CD4-positive, alpha-beta T cell treated with Interferon gamma for 1 hour (primary cell): ENCODE measurements around the gene JTB.

Source experiments
- DNase-seq: peaks from one replicate; pipeline ENCODE4 v3.0.0-alpha.2; 2020

Gene JTB

DNA sequence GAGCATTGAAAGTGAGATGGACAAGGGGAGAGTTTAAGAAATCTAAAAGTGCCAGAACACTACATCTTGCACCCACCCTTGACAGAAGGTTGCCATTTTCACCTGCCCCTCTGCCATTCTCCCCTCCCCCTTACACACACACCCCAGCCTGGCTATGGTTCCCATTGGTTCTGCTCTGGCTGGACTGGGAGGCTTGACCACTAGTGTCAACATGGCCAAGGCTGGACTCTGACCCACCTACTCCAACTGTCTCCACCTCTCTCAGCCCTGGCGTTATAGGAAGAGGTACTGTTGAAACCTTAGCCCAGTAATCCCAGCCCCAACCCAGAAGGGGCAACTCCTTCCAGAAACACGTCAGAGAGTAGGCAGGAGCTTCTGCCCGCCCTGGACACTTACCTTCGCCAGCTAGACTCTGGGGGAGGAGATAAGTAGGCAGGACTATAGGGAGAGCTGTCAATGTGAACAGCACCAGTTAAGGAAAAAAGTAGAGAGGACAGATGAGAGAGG lies 23.6 kb downstream of the JTB start:
- no peak for DNase-seq

DNA sequence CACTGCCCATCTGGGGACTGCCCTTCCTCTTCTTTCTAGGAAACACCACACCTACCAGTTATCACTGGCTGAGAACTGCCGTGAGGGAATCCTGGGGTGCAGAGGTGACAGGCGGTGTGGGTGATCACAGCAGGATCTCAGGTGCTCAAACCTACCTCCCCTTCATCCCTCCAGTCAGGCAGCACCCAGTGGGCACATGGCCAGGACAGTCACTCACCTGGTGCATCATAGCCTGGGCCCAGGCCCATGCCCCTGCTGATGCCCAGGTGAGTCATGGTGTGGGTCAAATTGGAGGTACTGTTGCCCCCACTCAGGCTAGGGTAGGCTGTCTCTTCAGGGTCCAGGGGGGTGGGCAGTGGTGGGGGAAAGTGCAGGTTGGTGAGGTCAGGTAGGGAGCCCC lies 25.7 kb downstream of the JTB start:
- DNase-seq: no peak

DNA sequence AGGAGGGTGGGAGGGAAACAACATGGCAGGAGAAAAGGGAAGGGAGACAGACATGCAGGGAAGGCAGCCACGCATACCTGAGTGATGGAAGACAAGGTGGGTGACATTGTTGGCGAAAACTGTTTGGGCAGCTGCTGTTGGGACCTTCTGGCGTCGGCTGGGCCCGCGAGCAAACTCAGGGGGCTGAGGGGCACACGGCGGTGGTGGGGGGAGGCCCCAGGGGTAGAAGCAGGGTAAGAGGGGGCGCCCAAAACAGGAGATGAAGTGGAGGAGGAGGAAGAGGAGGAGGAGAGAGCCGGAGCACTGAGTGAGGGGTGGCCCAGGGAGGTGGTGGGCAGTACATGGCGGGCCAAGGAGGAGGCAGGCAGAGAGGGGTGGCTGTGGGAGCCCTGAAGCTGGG lies 26.3 kb downstream of the JTB start:
- DNase-seq: no peak

DNA sequence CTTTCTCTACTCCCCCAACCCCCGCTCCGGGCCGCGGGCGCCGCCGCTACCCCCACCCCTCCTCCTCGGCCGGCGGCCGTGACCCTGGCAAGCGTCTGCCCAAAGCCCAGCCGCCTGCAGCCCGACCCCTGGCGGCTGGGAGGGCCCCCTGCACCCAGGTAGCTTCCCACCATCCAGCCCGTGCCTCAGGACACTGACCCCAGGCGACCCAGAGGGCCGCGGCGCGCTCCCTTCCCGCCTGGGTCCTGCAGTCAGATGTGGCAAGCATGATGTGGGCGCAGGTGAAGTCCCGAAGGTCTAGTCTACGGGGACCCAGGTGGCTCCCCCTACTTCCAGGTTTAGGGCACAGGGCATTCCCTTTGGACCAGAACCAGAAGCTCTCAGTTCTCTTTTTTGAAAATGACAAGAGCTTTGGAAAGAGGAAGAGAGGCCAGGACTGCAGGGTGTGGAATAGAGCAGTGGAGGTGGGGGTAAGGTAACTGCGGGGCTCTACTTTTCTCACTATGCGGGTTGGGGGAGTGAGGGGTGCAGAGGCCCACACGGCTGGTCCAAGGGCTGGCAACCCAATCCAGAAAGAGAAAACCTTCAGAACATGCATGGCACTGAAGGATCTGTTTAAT lies 30.7 kb downstream of the JTB start, which contains the start of gene DENND4B:
Gene DENND4B, minus strand, starts transcription at position 97 of the 620 bp plus-strand sequence. CDS start 2,344 bp downstream, outside the sequence.
- peak; percentile 80 for DNase-seq

DNA sequence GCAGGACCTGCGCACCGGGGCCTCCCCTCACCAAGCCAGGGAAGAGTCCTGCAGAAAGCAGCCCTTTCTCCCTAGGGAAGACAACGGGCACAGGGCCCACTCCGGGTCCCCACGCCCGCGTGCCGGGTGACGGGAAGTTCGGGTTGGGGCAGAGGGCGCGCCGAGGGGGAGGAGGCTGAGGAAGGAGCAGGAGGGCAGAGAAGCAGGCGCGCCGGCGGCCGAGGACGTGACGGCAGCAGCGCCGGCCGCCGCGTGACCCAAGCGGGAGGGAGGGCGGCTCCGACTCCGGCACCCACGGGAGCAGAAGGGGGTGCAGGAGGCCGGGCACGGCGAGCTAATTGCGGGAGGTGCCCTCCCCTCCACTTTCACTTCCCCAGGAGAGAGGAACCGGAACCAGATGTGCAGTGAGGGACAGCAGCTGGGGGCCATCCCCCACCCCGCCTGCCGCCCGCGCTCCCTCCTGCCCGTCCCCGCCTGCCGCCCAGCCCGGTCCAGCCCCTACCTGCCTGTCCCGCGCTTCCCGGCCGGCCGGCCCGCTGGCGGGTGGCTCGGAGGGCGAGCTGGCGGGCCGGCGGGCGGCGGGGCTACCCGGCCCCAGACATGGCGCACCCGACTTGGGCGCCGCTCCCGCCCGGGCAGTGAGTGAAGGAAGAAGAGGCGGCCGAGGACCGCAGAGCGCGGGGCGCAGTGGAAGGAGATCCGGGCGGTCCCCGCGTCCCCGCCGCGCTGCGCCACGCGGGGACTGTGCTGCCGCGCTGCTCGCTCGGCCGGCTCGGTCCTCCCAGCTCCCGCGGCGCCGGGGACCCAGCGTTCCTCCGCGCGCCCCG lies 31.5 kb downstream of the JTB start:
- peak; percentile 93 for DNase-seq

DNA sequence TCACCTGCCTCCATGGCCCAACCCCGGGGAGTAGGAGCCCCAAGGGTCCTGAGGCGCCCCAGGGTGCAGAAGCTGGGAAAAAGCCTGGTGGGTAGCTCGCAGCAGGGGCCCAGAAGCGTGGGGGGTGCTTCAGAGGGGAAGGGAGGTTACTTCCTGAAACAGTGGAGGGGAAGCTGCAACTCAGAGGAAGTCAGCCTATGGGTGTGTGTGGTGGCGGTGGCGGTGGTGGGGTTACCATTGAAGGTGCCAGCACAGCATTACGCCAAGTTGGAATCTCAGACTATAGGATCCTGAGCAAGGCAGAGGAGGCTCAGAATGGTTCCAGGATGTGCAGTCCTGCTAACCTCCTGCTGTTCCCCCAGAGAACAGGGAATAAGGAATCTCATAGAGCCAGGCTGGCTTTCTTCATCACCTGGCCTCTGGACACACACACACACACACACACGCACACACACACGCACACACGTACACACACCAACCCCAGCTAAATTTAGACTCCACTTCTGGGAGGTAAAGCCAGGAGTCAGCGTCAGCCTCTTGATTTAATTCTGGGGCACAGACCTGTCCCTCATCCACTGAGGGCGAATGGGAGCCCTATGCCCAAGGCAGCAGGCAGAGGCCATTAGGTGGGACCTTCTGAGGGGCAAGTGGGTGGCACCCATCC lies 32.2 kb downstream of the JTB start:
- peak; percentile 86 for DNase-seq

DNA sequence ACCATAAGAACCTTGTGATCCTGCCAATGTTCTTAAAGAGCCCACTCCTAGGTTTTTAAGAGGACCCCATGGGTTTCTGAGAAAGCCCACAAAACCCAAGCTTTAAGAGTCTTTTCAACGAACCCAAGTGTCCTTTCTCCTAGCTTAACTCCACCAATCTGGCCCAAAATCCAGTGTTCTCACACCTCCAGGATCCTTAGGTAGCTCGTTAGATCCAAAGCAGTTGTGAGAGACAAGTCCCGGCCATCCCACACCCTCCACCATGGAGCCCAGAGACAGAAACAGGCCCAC lies 32.7 kb downstream of the JTB start:
- no peak for DNase-seq

DNA sequence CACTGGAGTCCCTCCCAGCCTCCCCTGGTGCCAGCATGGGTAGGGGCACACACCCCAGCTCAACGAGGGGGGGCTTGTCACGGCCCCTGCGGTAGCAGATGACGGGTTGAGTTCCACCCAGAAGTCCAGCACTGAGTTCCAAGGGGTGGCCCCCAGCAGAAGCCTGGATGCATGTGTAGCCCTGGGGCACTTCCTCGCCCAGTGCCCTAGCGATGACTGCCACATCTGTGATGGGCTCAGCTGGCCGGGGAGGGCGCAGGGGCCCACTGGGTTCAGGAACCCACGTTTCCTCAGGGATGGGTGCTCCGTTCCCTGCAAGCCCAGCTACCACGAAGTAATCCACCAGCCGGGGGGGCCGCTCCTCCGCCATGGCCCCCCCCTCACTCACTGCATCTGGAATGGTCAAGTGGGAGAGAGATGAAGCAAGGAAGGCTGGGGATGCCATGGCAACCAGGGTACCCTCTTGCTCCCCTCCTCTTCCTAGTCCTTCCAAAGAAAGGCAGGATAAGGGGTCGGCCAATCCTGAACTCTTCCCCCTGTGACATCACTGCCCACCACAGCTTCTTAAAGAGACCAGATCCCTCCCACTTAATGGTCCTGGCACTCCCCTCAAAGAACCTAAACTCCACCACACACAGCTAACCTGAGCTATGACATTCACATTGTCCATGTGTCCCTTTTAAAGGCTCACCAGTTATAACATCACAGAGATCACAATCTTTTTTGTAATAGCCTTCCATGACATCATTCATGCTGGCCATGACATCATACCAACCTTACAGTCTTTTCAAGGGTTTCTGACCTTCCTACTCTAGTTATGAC lies 33.3 kb downstream of the JTB start:
- DNase-seq: peak; percentile 17

DNA sequence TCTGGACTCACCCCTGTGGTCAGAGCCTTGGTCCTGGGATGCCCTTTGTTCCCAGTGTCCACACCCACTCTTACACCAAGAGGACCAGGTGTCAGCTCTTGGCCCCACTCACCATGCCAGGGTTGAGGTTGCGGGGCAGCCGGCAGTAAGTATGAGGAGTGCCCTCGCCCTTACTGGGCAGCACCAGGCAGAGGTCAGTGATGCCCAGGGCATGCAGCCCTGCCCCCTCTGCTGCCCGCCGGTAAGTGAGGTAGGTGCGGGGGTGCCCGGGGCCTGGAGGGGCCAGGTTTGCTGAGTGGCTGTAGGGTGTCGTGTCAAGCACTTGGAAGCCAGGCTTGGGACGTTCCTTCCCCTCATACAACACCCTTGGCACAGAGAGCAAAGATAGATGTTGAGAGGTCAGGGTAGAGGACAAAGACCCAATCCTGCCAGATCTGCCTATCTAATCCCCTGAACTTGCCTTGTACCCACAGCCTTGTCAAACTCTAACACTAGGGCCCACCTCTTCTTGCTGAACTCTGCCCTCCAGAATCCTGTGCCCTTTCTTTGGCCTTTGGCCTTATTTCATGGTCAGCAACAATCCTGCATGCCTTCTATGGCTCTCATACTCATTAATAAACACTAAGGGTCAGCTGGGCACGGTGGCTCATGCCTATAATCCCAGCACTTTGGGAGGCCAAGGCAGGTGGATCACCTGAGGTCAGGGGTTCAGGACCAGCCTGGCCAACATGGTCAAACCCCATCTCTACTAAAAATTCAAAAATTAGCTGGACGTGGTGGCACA lies 34.5 kb downstream of the JTB start:
- no peak for DNase-seq

DNA sequence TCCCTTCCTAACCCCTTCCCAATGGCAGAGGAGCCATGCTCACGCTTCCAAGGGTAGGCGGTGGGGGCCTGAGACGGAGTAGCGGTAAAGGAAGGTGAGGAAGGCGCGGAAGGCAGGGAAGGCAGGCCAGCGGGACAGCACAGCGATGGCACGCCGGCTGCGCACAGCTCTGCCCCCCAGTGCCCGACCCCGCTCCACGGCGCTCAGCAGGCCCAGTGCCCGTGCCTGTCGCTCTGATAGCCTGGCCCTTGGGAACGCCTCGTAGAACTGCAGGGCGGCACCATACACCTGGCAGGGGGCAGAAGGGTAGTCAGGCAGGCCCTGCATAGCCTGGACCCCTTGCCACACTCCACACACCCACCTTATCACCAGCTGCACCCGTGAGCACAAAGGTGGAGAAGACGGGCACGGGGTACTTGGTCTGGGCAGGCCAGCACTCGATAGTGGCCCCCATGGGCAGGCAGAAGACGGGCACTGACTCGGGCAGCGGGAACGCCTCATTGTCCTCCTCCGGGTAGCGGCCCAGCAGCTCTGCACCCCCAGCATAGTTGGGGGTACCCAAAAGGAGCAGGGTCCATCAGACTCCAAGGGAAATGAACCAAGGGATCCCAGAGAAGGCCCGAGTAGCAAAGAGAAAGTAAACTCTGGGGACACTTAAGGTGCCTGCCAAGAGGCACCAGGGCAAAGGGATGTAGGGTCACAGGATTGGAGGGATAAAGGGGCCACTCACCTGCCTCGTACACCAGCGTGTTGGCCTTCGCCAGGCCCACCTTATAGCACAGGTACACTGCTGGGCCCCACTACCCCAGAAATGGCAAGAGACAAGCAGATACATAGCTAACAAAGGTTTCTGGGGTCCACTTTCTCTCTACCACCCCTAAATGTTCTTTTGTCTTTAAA lies 35.4 kb downstream of the JTB start:
- no peak for DNase-seq

DNA sequence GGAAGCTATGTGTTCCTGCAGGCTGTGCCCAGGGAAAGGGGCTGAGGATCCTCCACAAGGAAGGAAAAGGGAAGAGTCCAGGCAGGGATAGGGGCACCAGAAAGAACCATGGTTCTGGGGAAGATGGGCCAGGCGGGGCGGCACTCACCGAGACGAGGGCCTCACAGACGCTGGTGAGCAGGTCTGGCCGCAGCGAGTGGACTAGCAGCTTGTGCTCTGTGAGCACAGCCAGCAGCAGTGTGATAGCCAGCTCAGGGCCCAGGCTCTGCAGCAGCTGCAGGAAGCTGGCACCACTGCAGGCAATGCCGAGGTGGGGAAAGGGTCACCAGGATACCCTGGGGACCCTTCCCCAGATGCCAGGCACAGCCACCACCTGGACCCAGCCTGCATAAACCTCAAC lies 36.7 kb downstream of the JTB start:
- DNase-seq: no peak

DNA sequence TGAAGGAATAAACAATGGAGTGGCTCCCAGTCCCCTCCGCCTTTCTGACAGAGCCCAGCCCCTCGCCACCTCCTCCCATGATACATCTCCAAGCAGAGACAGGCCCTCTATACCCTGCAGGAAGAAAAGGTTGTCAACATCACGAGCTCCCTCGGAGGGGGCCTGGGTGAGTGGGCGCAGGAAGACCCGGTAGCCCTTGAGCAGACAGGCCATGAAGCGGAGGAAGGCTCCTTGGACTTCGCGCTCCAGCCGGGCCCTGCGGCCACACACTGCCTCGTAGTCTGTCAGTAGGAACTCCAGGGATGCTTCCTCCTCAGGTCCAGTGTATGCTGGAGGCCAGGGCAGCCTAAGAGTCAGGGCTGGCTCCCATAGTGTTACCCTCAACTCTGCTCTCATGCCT lies 38.0 kb downstream of the JTB start:
- no peak for DNase-seq

DNA sequence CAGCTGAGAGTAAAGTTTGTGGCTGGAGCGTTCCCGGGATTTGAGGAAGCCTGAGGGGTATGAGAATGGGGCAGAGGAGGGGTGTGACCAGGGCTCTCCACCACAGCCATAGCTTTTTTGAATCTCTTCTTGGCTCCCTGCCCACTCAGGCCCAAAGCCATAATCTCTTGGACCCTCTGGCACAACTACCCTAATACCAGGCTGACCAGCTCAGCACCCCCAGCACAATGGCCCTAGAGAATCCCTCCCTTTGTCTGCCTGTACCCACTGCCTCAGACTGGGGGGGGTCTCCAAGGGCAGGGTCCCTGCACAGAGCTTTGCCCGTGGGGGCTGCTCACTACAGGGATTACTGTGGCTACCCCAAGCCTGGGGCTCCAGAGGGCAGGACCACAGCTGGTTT lies 38.5 kb downstream of the JTB start:
- DNase-seq: no peak

DNA sequence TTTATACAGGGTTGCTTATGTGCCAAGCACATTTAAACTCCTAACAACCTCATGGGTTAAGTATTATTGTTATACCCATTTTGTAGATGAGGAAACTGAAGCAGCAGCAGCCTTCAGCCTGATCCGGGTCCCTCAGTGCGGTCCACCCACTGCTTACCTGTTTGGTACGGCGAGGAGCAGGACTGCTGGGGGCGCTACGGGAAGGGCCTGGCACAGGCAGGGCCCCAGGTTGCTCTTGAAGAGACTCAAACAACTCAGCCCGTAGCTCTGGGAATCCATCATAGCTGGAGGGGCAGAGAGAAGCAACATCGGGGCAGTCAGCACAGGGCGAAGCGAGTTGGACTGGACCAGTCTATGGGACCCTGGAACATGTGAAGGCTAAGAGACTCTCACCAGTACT lies 40.1 kb downstream of the JTB start:
- no peak for DNase-seq

DNA sequence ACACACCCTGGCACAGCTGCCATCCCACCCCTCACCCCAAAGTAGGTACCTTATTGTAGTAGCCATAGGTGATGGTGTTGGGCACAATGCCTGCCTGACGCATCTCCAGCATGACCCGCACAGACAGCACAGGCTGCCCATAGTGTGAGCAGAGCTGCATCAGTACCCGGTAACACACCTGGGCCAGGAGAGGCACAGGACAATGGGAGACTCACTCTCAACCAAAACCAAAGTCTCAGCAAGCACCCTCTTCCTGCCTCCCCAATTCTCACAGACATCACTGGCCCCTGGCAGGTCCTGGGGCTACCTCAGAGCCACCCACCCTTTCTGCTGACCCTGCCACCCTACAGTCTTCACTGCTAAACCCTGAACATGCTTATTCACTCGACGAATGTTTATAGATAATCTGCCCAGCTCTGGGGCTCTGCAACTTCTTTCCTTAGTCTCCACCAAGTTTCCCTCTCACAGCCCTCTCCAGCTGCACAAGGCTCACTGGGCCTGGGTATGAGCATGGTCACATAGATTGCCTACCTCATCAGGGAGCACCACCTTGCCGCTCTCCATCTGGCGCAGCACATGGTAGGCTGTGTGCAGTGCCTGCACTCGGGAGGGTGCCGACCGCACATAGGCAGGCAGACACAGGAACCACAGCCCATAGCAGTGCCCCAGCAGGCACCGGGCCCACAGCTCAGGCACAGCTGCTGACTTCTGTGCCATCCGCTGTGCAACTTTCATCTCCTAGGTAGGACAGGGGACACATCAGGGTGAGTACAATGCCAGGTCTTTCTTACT lies 41.3 kb downstream of the JTB start:
- DNase-seq: no peak

DNA sequence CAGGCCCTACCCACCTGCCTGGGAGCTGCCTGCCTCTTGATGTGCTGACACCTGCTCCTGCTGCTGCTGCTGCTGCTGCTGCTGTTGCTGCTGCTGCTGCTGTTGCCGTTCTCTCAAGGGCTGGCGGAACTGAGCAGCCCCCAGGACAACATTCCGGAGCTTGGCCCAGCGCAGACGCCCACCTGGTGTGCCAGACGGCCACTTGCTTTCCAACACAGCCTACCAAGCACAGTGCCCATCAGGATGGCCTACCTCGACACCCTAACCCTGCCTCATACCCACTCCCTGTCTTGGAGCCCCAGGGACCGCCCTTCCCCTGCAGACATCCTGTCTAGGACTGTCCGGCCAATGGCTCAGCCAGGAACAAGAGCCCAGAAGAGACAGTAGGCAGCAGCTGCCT lies 42.7 kb downstream of the JTB start:
- no peak for DNase-seq

DNA sequence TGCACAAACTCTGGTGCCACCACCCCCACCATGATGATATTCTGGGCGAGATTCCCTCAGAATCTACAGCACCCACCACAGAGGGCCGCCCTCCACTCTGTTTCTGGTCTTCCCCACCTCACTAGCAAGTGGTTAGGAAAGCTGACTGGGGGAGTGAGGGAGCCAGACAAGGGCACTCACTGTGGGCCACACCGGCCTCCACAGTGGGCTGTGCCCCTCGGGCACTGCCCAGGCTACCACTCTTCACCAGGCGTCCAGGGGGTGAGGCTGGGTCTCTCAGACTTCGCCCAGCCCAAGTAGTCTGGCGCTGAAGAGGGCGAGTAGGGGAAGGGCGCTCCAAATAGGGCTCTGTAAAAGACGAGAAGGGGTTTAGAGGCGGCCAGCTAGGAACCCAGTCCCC lies 43.5 kb downstream of the JTB start:
- no peak for DNase-seq

DNA sequence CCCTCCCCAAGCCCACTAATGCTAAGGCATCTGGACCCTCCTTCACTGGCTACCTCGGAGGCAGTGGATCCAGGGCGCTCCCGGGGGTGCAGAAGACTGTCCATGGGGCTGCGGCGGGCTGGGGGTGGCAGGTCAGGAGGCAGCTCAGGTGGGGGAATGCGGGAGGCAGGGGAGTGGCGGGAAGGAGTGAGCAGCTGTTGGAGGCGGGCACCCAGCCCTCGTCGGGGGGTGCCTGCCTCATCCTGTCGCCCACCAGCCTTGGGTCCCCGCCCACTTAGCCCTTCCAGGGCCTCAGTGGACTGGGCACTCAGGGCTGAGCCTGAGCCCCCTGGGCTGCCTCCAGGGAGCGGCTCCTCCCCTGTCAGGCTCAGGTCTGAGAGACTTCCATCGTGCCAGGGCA lies 44.0 kb downstream of the JTB start:
- no peak for DNase-seq

DNA sequence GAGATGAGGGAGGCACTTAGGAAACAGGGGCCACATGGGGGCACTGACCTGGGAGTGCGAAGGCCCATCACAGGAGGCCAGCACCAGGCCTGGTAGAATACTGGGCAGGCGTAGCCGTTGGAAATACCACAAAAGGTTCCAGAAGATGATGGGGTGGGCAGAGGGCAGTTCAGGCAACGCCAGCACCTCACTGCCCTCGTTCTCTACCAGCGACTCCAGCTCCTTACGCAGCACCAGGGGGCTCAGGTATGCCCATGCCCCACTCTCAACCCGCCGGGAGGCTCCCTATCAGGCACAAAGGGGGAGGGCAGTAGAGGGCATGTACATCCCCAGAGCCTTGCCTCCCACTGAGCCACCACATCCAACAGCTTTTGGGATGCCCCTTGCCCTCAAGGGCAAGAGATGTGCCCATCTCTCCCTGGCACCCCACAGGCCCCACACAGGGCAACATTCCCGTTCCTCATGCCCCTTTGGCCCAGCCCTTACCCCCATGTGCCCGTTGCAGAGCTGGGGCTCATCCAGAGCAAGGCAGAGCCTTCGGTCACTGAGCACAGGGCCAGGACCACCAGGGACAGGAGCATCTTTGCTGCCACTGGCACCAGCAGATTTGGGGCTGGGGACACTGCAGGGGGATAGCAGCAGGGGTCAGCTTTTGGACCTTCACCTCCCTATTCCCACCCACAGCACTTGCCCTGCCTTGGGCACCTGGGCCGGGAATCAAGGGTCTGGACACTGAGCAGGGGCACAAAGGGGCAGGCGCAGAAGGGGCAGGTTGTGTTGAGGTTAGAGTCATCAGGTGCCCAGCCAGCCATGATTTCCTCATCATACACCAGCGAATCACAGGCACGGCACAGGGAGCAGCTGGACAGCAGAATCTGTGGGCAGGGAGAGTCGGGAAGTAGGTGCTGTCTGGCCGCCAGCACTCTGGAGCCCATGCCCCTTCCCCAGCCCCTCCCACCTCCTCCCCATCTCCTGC lies 45.0 kb downstream of the JTB start:
- no peak for DNase-seq
